Measurements from ENCODE around the gene LAPTM4A. TPM values are rescaled to one million over a fixed set of nuclear protein-coding genes. Genes with fewer than 3 reads are reported as not detected.

Gene LAPTM4A
- total RNA-seq, 1 donor from 2014 or later: 241 TPM

- Mint-ChIP-seq H3K27me3 (no peaks in the 10 kb centered on the region), H3K27ac (no peak overlapping the region), H3K4me3 (ENCODE audit: low read depth) (no peak overlapping the region), H3K9me3 (ENCODE audit: low read depth) (no peaks in the 10 kb centered on the region), H3K36me3 (ENCODE audit: insufficient read depth) (peaks cover 35% of the 10 kb centered on the region), H3K4me1 (ENCODE audit: low read depth) (peaks cover 5% of the 10 kb centered on the region)
- DNase-seq (ENCODE audit: low spot score, unreplicated experiment): no peak
- no peak for TF ChIP-seq CTCF (IDR thresholded peaks at IDR 0.05; ENCODE audit: unreplicated experiment)
Observed at GRCh38 chr2:20037660-20038059, 13.8 kb downstream of the LAPTM4A start.

GRCh38 chr2:20035955-20036666, 15.3 kb downstream of the LAPTM4A start:
- TF ChIP-seq CTCF (IDR thresholded peaks at IDR 0.05; ENCODE audit: unreplicated experiment): no peak
- H3K4me1 Mint-ChIP-seq (ENCODE audit: low read depth): peaks cover 4% of the 10 kb centered on the region
- peaks cover 45% of the 10 kb centered on the region for H3K36me3 Mint-ChIP-seq (ENCODE audit: insufficient read depth)
- no peak overlapping the region for H3K4me3 Mint-ChIP-seq (ENCODE audit: low read depth)
- peaks cover 3% of the 10 kb centered on the region for H3K9me3 Mint-ChIP-seq (ENCODE audit: low read depth)
- H3K27ac Mint-ChIP-seq: peak overlapping the region; percentile 58
- H3K27me3 Mint-ChIP-seq: no peaks in the 10 kb centered on the region
- no peak for DNase-seq (ENCODE audit: low spot score, unreplicated experiment)

GRCh38 chr2:20034821-20035220, 16.6 kb downstream of the LAPTM4A start:
- Mint-ChIP-seq H3K36me3 (ENCODE audit: insufficient read depth) (peaks cover 49% of the 10 kb centered on the region), H3K9me3 (ENCODE audit: low read depth) (peaks cover 11% of the 10 kb centered on the region), H3K4me3 (ENCODE audit: low read depth) (no peak overlapping the region), H3K4me1 (ENCODE audit: low read depth) (peaks cover 4% of the 10 kb centered on the region), H3K27me3 (no peaks in the 10 kb centered on the region), H3K27ac (peak overlapping the region; percentile 25)
- DNase-seq (ENCODE audit: low spot score, unreplicated experiment): no peak
- no peak for TF ChIP-seq CTCF (IDR thresholded peaks at IDR 0.05; ENCODE audit: unreplicated experiment)

GRCh38 chr2:20034218-20034617, 17.2 kb downstream of the LAPTM4A start:
- H3K36me3 Mint-ChIP-seq (ENCODE audit: insufficient read depth): peaks cover 55% of the 10 kb centered on the region
- peak overlapping the region; percentile 18 for H3K27ac Mint-ChIP-seq
- no peaks in the 10 kb centered on the region for H3K27me3 Mint-ChIP-seq
- H3K9me3 Mint-ChIP-seq (ENCODE audit: low read depth): peaks cover 11% of the 10 kb centered on the region
- peaks cover 4% of the 10 kb centered on the region for H3K4me1 Mint-ChIP-seq (ENCODE audit: low read depth)
- H3K4me3 Mint-ChIP-seq (ENCODE audit: low read depth): no peak overlapping the region
- no peak for TF ChIP-seq CTCF (IDR thresholded peaks at IDR 0.05; ENCODE audit: unreplicated experiment)
- no peak for DNase-seq (ENCODE audit: low spot score, unreplicated experiment)

GRCh38 chr2:20033322-20033721, 18.1 kb downstream of the LAPTM4A start:
- H3K27ac Mint-ChIP-seq: no peak overlapping the region

More at GRCh38 chr2:20033322-20033721, 18.1 kb downstream of the LAPTM4A start:
- peaks cover 4% of the 10 kb centered on the region for H3K4me1 Mint-ChIP-seq (ENCODE audit: low read depth)
- no peak for TF ChIP-seq CTCF (IDR thresholded peaks at IDR 0.05; ENCODE audit: unreplicated experiment)
- peaks cover 61% of the 10 kb centered on the region for H3K36me3 Mint-ChIP-seq (ENCODE audit: insufficient read depth)
- H3K27me3 Mint-ChIP-seq: no peaks in the 10 kb centered on the region
- no peak for DNase-seq (ENCODE audit: low spot score, unreplicated experiment)
- H3K4me3 Mint-ChIP-seq (ENCODE audit: low read depth): no peak overlapping the region
- H3K9me3 Mint-ChIP-seq (ENCODE audit: low read depth): peaks cover 11% of the 10 kb centered on the region
